Gastrocnemius medialis (tissue), 4 donors: ENCODE data around the gene NRROS.

Source experiments
- POLR2A ChIP-seq, 2 donors: fragments of 450-650 bp; IDR thresholded peaks; one replicate each; pipeline ENCODE4 v1.6.1; 2017; ENCODE audit warnings: antibody characterized with exemption in 2 of 2, mild to moderate bottlenecking in 2 of 2, moderate library complexity in 2 of 2
- TF ChIP-seq, protein P1 (sequence below), 5 experiments: fragments of 450-650 bp in 3 of 5; fragments of 200-600 bp in 2 of 5; sonication (generic) in 2 of 5; IDR thresholded peaks in 4 of 5; conservative IDR thresholded peaks in 1 of 5; 1 replicate in 4 of 5; 2 replicates in 1 of 5; pipeline ENCODE4 v1.5.1; 2016 to 2019; ENCODE audit warnings: antibody characterized with exemption in 5 of 5, mild to moderate bottlenecking in 3 of 5, moderate library complexity in 3 of 5

DNA sequence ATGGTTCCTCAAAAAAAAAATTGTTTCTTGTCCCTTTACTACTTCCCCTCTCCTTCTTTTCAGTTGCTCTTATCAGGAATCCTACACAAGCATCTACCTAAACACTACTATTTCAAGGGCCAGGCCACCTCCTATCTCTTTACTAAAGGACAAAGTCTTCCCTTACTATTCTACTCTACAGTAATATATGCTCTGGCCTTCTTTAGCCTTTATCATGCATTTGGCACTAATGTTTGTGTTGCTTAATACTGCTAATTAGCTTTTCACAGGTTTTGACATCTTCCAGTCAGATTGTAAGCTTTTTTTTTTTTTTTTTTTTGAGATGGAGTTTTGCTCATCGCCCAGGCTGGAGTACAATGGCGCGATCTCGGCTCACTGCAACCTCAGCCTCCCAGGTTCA, 67.2 kb downstream of the NRROS start:
- TF ChIP-seq POLR2A (IDR thresholded peaks at IDR 0.05): no peak
- TF ChIP-seq, protein P1, sequence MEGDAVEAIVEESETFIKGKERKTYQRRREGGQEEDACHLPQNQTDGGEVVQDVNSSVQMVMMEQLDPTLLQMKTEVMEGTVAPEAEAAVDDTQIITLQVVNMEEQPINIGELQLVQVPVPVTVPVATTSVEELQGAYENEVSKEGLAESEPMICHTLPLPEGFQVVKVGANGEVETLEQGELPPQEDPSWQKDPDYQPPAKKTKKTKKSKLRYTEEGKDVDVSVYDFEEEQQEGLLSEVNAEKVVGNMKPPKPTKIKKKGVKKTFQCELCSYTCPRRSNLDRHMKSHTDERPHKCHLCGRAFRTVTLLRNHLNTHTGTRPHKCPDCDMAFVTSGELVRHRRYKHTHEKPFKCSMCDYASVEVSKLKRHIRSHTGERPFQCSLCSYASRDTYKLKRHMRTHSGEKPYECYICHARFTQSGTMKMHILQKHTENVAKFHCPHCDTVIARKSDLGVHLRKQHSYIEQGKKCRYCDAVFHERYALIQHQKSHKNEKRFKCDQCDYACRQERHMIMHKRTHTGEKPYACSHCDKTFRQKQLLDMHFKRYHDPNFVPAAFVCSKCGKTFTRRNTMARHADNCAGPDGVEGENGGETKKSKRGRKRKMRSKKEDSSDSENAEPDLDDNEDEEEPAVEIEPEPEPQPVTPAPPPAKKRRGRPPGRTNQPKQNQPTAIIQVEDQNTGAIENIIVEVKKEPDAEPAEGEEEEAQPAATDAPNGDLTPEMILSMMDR (IDR thresholded peaks at IDR 0.05 in 4 of 5, conservative IDR thresholded peaks at IDR 0.05 in 1 of 5): no peak
